Measurements from ENCODE around the gene EMD.

GRCh38 chrX:154412468-154412867, 33.4 kb downstream of the EMD start:
- TF ChIP-seq POLR2AphosphoS5 (IDR thresholded peaks at IDR 0.05), result no peak
- no peak for TF ChIP-seq CTCF (IDR thresholded peaks at IDR 0.05)
